Natural killer cell treated with Interleukin-12 subunit alpha and Interleukin-12 subunit beta and Interleukin-15 and Interleukin-18, amount 100 ng/mL, for 72 hours (primary cell): ENCODE measurements around the gene LEKR1. TPM values are rescaled to one million over a fixed set of nuclear protein-coding genes. Genes with fewer than 3 reads are reported as not detected.

Source experiments
- ATAC-seq, 2 donors: fragments of 150-1000 bp; cut with Tn5 transposase in 1 of 2; sonication (Bioruptor Pico), chemical (Tn5 transposase) in 1 of 2; 2 replicates each; pipeline ENCODE4 v1.10.0; 2021
- DNase-seq: peaks from one replicate; pipeline ENCODE4 v3.0.0; 2022; ENCODE audit warnings: low spot score
- H3K27ac Mint-ChIP-seq, 2 donors: 1 replicate in 1 of 2; 2 replicates in 1 of 2; pipeline ENCODE4 v1.8.0; 2022; ENCODE audit warnings: mixed read lengths in 2 of 2, mild to moderate bottlenecking in 1 of 2, moderate library complexity in 1 of 2
- H3K27me3 Mint-ChIP-seq, 2 donors: 1 replicate in 1 of 2; 2 replicates in 1 of 2; pipeline ENCODE4 v1.8.0; 2022; ENCODE audit warnings: mixed read lengths in 2 of 2
- H3K36me3 Mint-ChIP-seq: one replicate; pipeline ENCODE4 v1.8.0; 2022; ENCODE audit warnings: mixed read lengths
- H3K4me1 Mint-ChIP-seq, 2 donors: 1 replicate in 1 of 2; 2 replicates in 1 of 2; pipeline ENCODE4 v1.8.0; 2022; ENCODE audit warnings: low read depth in 2 of 2, mixed read lengths in 2 of 2, mild to moderate bottlenecking in 1 of 2
- H3K4me3 Mint-ChIP-seq: one replicate; pipeline ENCODE4 v1.8.0; 2022; ENCODE audit warnings: mixed read lengths
- H3K9me3 Mint-ChIP-seq: 2 replicates; pipeline ENCODE4 v1.8.0; 2022; ENCODE audit warnings: mixed read lengths
- total RNA-seq, 2 donors: library from RNA; stranded (reverse); gene quantifications; one replicate each; pipeline ENCODE4 v1.2.3, GENCODE V29; 2022

The LEKR1 gene
- total RNA-seq, 2 donors from 2014 or later, result 0.43 to 1.3 TPM

GRCh38 chr3:157086060-157086750 is 260.1 kb downstream of the LEKR1 start:
- peak overlapping the region in 1 of 2 donors; percentile 12 for H3K27ac Mint-ChIP-seq
- H3K4me1 Mint-ChIP-seq, result peaks cover 33 to 39% of the 10 kb centered on the region in 2 donors
- no peaks in the 10 kb centered on the region for H3K36me3 Mint-ChIP-seq
- no peak overlapping the region for H3K4me3 Mint-ChIP-seq
- DNase-seq (no peak), ATAC-seq (no peak)
- peaks cover 0 to 6% of the 10 kb centered on the region in 2 donors for H3K27me3 Mint-ChIP-seq
- no peaks in the 10 kb centered on the region for H3K9me3 Mint-ChIP-seq

GRCh38 chr3:157086775-157087174 is 260.6 kb downstream of the LEKR1 start:
- Mint-ChIP-seq H3K9me3 (no peaks in the 10 kb centered on the region), H3K4me1 (peaks cover 28 to 39% of the 10 kb centered on the region in 2 donors), H3K27ac (no peak overlapping the region), H3K36me3 (no peaks in the 10 kb centered on the region), H3K4me3 (no peak overlapping the region), H3K27me3 (peaks cover 0 to 6% of the 10 kb centered on the region in 2 donors)
- DNase-seq, result no peak
- ATAC-seq, result no peak

- Mint-ChIP-seq H3K9me3 (no peaks in the 10 kb centered on the region), H3K4me3 (peak overlapping the region; percentile 85), H3K36me3 (no peaks in the 10 kb centered on the region), H3K27ac (peak overlapping the region in 1 of 2 donors; percentile 91), H3K4me1 (peaks cover 24 to 40% of the 10 kb centered on the region in 2 donors), H3K27me3 (peaks cover 0 to 6% of the 10 kb centered on the region in 2 donors)
- peak; percentile 1 for DNase-seq
- ATAC-seq, result no peak
Observed at GRCh38 chr3:157087373-157087772, 261.2 kb downstream of the LEKR1 start.

- Mint-ChIP-seq H3K4me1 (peaks cover 28 to 46% of the 10 kb centered on the region in 2 donors), H3K36me3 (no peaks in the 10 kb centered on the region), H3K9me3 (no peaks in the 10 kb centered on the region), H3K4me3 (peak overlapping the region; percentile 85), H3K27ac (peak overlapping the region; percentile 91), H3K27me3 (peaks cover 0 to 10% of the 10 kb centered on the region in 2 donors)
- no peak for ATAC-seq
- peak; percentile 5 for DNase-seq
Observed at GRCh38 chr3:157087780-157088600, 261.8 kb downstream of the LEKR1 start.

GRCh38 chr3:157088601-157089454 is 262.7 kb downstream of the LEKR1 start:
- peaks cover 30 to 50% of the 10 kb centered on the region in 2 donors for H3K4me1 Mint-ChIP-seq
- peaks cover 0 to 10% of the 10 kb centered on the region in 2 donors for H3K27me3 Mint-ChIP-seq
- DNase-seq (peak; percentile 95), ATAC-seq (peak; percentile 90 to 94)
- no peaks in the 10 kb centered on the region for H3K9me3 Mint-ChIP-seq
- peak overlapping the region; percentile 85 for H3K4me3 Mint-ChIP-seq
- H3K36me3 Mint-ChIP-seq, result no peaks in the 10 kb centered on the region
- peak overlapping the region; percentile 91 for H3K27ac Mint-ChIP-seq

- H3K4me3 Mint-ChIP-seq, result peak overlapping the region; percentile 85
- peak overlapping the region; percentile 91 for H3K27ac Mint-ChIP-seq
- DNase-seq, result no peak
- peaks cover 30 to 50% of the 10 kb centered on the region in 2 donors for H3K4me1 Mint-ChIP-seq
- peaks cover 5 to 13% of the 10 kb centered on the region in 2 donors for H3K27me3 Mint-ChIP-seq
- no peaks in the 10 kb centered on the region for H3K36me3 Mint-ChIP-seq
- ATAC-seq, result peak in 1 of 2 donors; percentile 18
- no peaks in the 10 kb centered on the region for H3K9me3 Mint-ChIP-seq
Observed at GRCh38 chr3:157089455-157090221, 263.5 kb downstream of the LEKR1 start.

- H3K4me3 Mint-ChIP-seq, result no peak overlapping the region
- no peak overlapping the region for H3K27ac Mint-ChIP-seq
- H3K9me3 Mint-ChIP-seq, result no peaks in the 10 kb centered on the region
- H3K4me1 Mint-ChIP-seq, result peaks cover 30 to 50% of the 10 kb centered on the region in 2 donors
- DNase-seq, result no peak
- H3K27me3 Mint-ChIP-seq, result peaks cover 11 to 19% of the 10 kb centered on the region in 2 donors
- no peaks in the 10 kb centered on the region for H3K36me3 Mint-ChIP-seq
- no peak for ATAC-seq
Observed at GRCh38 chr3:157091083-157091833, 265.1 kb downstream of the LEKR1 start.

- peaks cover 30 to 50% of the 10 kb centered on the region in 2 donors for H3K4me1 Mint-ChIP-seq
- H3K36me3 Mint-ChIP-seq, result no peaks in the 10 kb centered on the region
- no peak overlapping the region for H3K4me3 Mint-ChIP-seq
- H3K27ac Mint-ChIP-seq, result peak overlapping the region in 1 of 2 donors; percentile 24
- no peak for ATAC-seq
- no peaks in the 10 kb centered on the region for H3K9me3 Mint-ChIP-seq
- H3K27me3 Mint-ChIP-seq, result peaks cover 11 to 19% of the 10 kb centered on the region in 2 donors
- DNase-seq, result no peak
Observed at GRCh38 chr3:157092230-157092629, 266.1 kb downstream of the LEKR1 start.

GRCh38 chr3:157093096-157093495 is 266.9 kb downstream of the LEKR1 start:
- Mint-ChIP-seq H3K27me3 (peaks cover 11 to 17% of the 10 kb centered on the region in 2 donors), H3K27ac (peak overlapping the region in 1 of 2 donors; percentile 24)

GRCh38 chr3:157094301-157094700 is 268.1 kb downstream of the LEKR1 start:
- H3K9me3 Mint-ChIP-seq, result no peaks in the 10 kb centered on the region
- no peak overlapping the region for H3K4me3 Mint-ChIP-seq
- H3K27me3 Mint-ChIP-seq, result peaks cover 11 to 21% of the 10 kb centered on the region in 2 donors
- ATAC-seq, result no peak
- no peaks in the 10 kb centered on the region for H3K36me3 Mint-ChIP-seq
- DNase-seq, result no peak
- peaks cover 19 to 48% of the 10 kb centered on the region in 2 donors for H3K4me1 Mint-ChIP-seq
- no peak overlapping the region for H3K27ac Mint-ChIP-seq

More at GRCh38 chr3:157093096-157093495, 266.9 kb downstream of the LEKR1 start:
- DNase-seq (no peak), ATAC-seq (peak in 1 of 2 donors; percentile 24)
- H3K9me3 Mint-ChIP-seq, result no peaks in the 10 kb centered on the region
- peak overlapping the region; percentile 18 for H3K4me3 Mint-ChIP-seq
- H3K4me1 Mint-ChIP-seq, result peaks cover 27 to 45% of the 10 kb centered on the region in 2 donors
- no peaks in the 10 kb centered on the region for H3K36me3 Mint-ChIP-seq

GRCh38 chr3:157094751-157095480 is 268.8 kb downstream of the LEKR1 start:
- no peaks in the 10 kb centered on the region for H3K9me3 Mint-ChIP-seq

More at GRCh38 chr3:157094751-157095480, 268.8 kb downstream of the LEKR1 start:
- ATAC-seq (no peak), DNase-seq (no peak)
- Mint-ChIP-seq H3K4me3 (no peak overlapping the region), H3K27ac (no peak overlapping the region), H3K36me3 (no peaks in the 10 kb centered on the region), H3K4me1 (peaks cover 12 to 44% of the 10 kb centered on the region in 2 donors), H3K27me3 (peaks cover 11 to 22% of the 10 kb centered on the region in 2 donors)
